Neural cell (in vitro differentiated cells): ENCODE data around the gene CHRNA4. TPM values are rescaled to one million over a fixed set of nuclear protein-coding genes. Genes with fewer than 3 reads are reported as not detected.

Source experiments
- H2AFZ ChIP-seq: fragments of 200-600, 300-800 bp; sonication (generic), shearing (Covaris generic); 2 replicates; pipeline ENCODE4 v1.6.0; 2014; ENCODE audit warnings: low read depth, mild to moderate bottlenecking, antibody characterized with exemption, low read length, moderate library complexity
- H3F3A ChIP-seq: fragments of 200-600 bp; shearing (Covaris generic); 2 replicates; pipeline ENCODE4 v1.6.1; 2016; ENCODE audit warnings: mild to moderate bottlenecking, moderate library complexity, mixed read lengths, antibody characterized with exemption, low read length; ENCODE audit not compliant: insufficient read depth, poor library complexity, severe bottlenecking
- H3K27ac ChIP-seq: fragments of 200-600, 300-800 bp; sonication (generic), shearing (Covaris generic); 2 replicates; pipeline ENCODE4 v1.5.1; 2014; ENCODE audit warnings: mild to moderate bottlenecking, low read length, moderate library complexity
- H3K27me3 ChIP-seq: fragments of 300-800, 200-600 bp; sonication (generic), shearing (Covaris generic); 2 replicates; pipeline ENCODE4 v1.6.0; 2014; ENCODE audit warnings: mild to moderate bottlenecking, low read depth, low read length, moderate library complexity; ENCODE audit not compliant: insufficient read depth
- H3K36me3 ChIP-seq: fragments of 300-800, 200-600 bp; sonication (generic), shearing (Covaris generic); 2 replicates; pipeline ENCODE4 v1.5.1; 2014; ENCODE audit warnings: mild to moderate bottlenecking, antibody characterized with exemption, low read length, moderate library complexity; ENCODE audit not compliant: insufficient read depth
- H3K4me2 ChIP-seq: fragments of 300-800, 200-600 bp; sonication (generic), shearing (Covaris generic); 2 replicates; pipeline ENCODE4 v1.6.0; 2014; ENCODE audit warnings: mild to moderate bottlenecking, low read length
- H3K4me3 ChIP-seq: fragments of 300-800, 200-600 bp; sonication (generic), shearing (Covaris generic); 2 replicates; pipeline ENCODE4 v1.5.1; 2014; ENCODE audit warnings: mild to moderate bottlenecking, low read length, moderate library complexity
- H3K79me2 ChIP-seq: fragments of 200-600 bp; shearing (Covaris generic); replicated peaks from 2 replicates; pipeline ENCODE4 v1.6.0; 2014; ENCODE audit warnings: mild to moderate bottlenecking, low read length, moderate library complexity; ENCODE audit not compliant: insufficient read depth
- H3K9ac ChIP-seq: fragments of 300-800, 200-600 bp; sonication (generic), shearing (Covaris generic); 2 replicates; pipeline ENCODE4 v1.6.1; 2016; ENCODE audit warnings: mild to moderate bottlenecking, low read length, mixed read lengths
- H3K9me2 ChIP-seq: fragments of 200-600 bp; shearing (Covaris generic); 2 replicates; pipeline ENCODE4 v1.6.1; 2016; ENCODE audit warnings: mild to moderate bottlenecking, low read length, mixed read lengths; ENCODE audit not compliant: insufficient read depth
- H3K9me3 ChIP-seq: fragments of 200-600, 300-800 bp; sonication (generic), shearing (Covaris generic); 2 replicates; pipeline ENCODE4 v1.6.1; 2016; ENCODE audit warnings: mild to moderate bottlenecking, mixed run types, low read length, moderate library complexity, mixed read lengths
- H4K20me1 ChIP-seq: fragments of 200-600 bp; shearing (Covaris generic); 2 replicates; pipeline ENCODE4 v1.6.1; 2016; ENCODE audit warnings: mild to moderate bottlenecking, mixed run types; ENCODE audit not compliant: insufficient read depth
- EP300 ChIP-seq: fragments of 450-650 bp; conservative IDR thresholded peaks from 2 replicates; pipeline ENCODE4 v1.6.1; 2014; ENCODE audit warnings: antibody characterized with exemption, mild to moderate bottlenecking, moderate library complexity; ENCODE audit not compliant: poor library complexity, severe bottlenecking
- EZH2 ChIP-seq: fragments of 200-600, 300-800 bp; shearing (Covaris generic), sonication (generic); IDR thresholded peaks from 2 replicates; pipeline ENCODE4 v1.6.1; 2014; ENCODE audit warnings: antibody characterized with exemption, low read length, borderline replicate concordance, mild to moderate bottlenecking; ENCODE audit not compliant: insufficient read depth, poor library complexity, severe bottlenecking
- MXI1 ChIP-seq: fragments of 450-650 bp; conservative IDR thresholded peaks from 2 replicates; pipeline ENCODE4 v1.6.1; 2014; ENCODE audit warnings: antibody characterized with exemption, mild to moderate bottlenecking; ENCODE audit not compliant: poor library complexity, severe bottlenecking
- POLR2AphosphoS5 ChIP-seq: IDR thresholded peaks from 2 replicates; pipeline ENCODE4 v1.6.1; 2012
- RAD21 ChIP-seq: fragments of 450-650 bp; conservative IDR thresholded peaks from 2 replicates; pipeline ENCODE4 v1.6.1; 2014; ENCODE audit warnings: antibody characterized with exemption, mild to moderate bottlenecking, moderate library complexity
- SMC3 ChIP-seq: fragments of 450-650 bp; conservative IDR thresholded peaks from 2 replicates; pipeline ENCODE4 v1.6.1; 2014; ENCODE audit warnings: antibody characterized with exemption, mild to moderate bottlenecking, moderate library complexity; ENCODE audit not compliant: poor library complexity
- TAF1 ChIP-seq: IDR thresholded peaks from 2 replicates; pipeline ENCODE4 v1.6.1; 2012; ENCODE audit warnings: low read depth
- polyA plus RNA-seq: library from polyadenylated mRNA; depleted of rRNA; stranded (reverse); fragments of >200 nt; gene quantifications from 2 replicates; pipeline ENCODE4 v1.2.3, GENCODE V29; 2014
- TF ChIP-seq, protein P1 (sequence below): IDR thresholded peaks from 2 replicates; pipeline ENCODE4 v1.6.1; 2012; ENCODE audit warnings: borderline replicate concordance
- TF ChIP-seq, protein P2 (sequence below): fragments of 450-650 bp; IDR thresholded peaks from 2 replicates; pipeline ENCODE4 v1.5.1; 2014; ENCODE audit warnings: antibody characterized with exemption, mild to moderate bottlenecking, moderate library complexity; ENCODE audit not compliant: poor library complexity, severe bottlenecking

CHRNA4 gene
- polyA plus RNA-seq, 1 donor from 2014 or later = 6.8 TPM

DNA sequence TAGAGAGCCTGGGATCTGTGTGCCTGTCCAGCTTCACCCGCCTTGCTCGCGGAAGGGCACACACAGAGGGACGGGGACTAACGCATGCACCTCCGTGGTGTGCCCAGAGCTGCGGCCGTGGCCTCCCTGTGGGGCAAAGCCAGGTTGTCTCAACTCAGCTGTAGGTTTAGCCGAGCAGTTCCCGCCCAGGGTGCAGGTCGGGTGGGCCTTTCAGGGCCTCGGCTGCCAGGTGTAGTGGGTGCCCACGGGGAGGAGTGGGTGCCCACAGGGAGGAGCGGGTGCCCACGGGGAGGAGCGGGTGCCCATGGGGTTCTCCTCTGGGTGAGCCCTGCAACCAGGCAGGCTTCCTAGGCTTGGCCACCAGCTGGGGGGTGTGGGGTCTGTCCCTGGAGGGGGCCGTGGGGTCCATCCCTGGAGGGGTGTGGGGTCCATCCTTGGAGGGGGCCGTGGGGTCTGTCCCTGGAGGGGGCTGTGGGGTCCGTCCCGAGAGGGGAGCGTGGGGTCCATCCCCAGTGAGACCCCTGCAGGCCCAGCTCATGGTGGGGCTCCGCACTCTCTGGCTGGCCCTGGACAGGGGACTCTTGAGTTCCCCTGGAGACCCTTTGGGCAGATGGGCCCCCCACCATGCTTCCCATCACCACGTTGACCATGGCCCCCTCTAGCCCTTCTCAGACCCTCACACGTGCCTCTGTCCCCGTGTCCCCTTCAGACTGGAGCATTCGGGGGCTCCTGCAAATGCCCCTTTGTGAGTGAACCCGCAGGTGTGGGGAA lies 37.8 kb upstream of the CHRNA4 start:
- Histone ChIP-seq H3K9me3 (no peaks in the 10 kb centered on the region), H3K4me2 (no peak overlapping the region), H3K79me2 (no peaks in the 10 kb centered on the region), H3K9ac (no peak overlapping the region), H3K4me3 (no peak overlapping the region), H3K9me2 (no peaks in the 10 kb centered on the region), H3K27ac (no peak overlapping the region), H3K27me3 (no peaks in the 10 kb centered on the region), H4K20me1 (no peaks in the 10 kb centered on the region), H3K36me3 (no peaks in the 10 kb centered on the region), H2AFZ (no peak overlapping the region), H3F3A (no peaks in the 10 kb centered on the region)
- TF ChIP-seq MXI1 (no peak), TAF1 (no peak), RAD21 (no peak), EP300 (no peak), POLR2AphosphoS5 (no peak), EZH2 (no peak), SMC3 (no peak)
- TF ChIP-seq, protein P1, sequence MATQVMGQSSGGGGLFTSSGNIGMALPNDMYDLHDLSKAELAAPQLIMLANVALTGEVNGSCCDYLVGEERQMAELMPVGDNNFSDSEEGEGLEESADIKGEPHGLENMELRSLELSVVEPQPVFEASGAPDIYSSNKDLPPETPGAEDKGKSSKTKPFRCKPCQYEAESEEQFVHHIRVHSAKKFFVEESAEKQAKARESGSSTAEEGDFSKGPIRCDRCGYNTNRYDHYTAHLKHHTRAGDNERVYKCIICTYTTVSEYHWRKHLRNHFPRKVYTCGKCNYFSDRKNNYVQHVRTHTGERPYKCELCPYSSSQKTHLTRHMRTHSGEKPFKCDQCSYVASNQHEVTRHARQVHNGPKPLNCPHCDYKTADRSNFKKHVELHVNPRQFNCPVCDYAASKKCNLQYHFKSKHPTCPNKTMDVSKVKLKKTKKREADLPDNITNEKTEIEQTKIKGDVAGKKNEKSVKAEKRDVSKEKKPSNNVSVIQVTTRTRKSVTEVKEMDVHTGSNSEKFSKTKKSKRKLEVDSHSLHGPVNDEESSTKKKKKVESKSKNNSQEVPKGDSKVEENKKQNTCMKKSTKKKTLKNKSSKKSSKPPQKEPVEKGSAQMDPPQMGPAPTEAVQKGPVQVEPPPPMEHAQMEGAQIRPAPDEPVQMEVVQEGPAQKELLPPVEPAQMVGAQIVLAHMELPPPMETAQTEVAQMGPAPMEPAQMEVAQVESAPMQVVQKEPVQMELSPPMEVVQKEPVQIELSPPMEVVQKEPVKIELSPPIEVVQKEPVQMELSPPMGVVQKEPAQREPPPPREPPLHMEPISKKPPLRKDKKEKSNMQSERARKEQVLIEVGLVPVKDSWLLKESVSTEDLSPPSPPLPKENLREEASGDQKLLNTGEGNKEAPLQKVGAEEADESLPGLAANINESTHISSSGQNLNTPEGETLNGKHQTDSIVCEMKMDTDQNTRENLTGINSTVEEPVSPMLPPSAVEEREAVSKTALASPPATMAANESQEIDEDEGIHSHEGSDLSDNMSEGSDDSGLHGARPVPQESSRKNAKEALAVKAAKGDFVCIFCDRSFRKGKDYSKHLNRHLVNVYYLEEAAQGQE = no peak
- TF ChIP-seq, protein P2, sequence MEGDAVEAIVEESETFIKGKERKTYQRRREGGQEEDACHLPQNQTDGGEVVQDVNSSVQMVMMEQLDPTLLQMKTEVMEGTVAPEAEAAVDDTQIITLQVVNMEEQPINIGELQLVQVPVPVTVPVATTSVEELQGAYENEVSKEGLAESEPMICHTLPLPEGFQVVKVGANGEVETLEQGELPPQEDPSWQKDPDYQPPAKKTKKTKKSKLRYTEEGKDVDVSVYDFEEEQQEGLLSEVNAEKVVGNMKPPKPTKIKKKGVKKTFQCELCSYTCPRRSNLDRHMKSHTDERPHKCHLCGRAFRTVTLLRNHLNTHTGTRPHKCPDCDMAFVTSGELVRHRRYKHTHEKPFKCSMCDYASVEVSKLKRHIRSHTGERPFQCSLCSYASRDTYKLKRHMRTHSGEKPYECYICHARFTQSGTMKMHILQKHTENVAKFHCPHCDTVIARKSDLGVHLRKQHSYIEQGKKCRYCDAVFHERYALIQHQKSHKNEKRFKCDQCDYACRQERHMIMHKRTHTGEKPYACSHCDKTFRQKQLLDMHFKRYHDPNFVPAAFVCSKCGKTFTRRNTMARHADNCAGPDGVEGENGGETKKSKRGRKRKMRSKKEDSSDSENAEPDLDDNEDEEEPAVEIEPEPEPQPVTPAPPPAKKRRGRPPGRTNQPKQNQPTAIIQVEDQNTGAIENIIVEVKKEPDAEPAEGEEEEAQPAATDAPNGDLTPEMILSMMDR = no peak

GRCh38 chr20:63397946-63398450 lies 36.8 kb upstream of the CHRNA4 start:
- Histone ChIP-seq H3K9me2 (no peaks in the 10 kb centered on the region), H3K9me3 (no peaks in the 10 kb centered on the region), H4K20me1 (no peaks in the 10 kb centered on the region), H3K9ac (no peak overlapping the region), H3F3A (no peaks in the 10 kb centered on the region), H3K27me3 (no peaks in the 10 kb centered on the region), H3K27ac (no peak overlapping the region), H3K79me2 (no peaks in the 10 kb centered on the region), H3K4me2 (no peak overlapping the region), H2AFZ (no peak overlapping the region), H3K36me3 (no peaks in the 10 kb centered on the region), H3K4me3 (no peak overlapping the region)
- TF ChIP-seq, protein P2 = no peak
- TF ChIP-seq TAF1 (no peak), SMC3 (no peak), RAD21 (no peak), POLR2AphosphoS5 (no peak), EP300 (no peak), EZH2 (no peak), MXI1 (no peak)
- TF ChIP-seq, protein P1 = no peak
